Measurements from ENCODE around the gene WNT6.

DNA sequence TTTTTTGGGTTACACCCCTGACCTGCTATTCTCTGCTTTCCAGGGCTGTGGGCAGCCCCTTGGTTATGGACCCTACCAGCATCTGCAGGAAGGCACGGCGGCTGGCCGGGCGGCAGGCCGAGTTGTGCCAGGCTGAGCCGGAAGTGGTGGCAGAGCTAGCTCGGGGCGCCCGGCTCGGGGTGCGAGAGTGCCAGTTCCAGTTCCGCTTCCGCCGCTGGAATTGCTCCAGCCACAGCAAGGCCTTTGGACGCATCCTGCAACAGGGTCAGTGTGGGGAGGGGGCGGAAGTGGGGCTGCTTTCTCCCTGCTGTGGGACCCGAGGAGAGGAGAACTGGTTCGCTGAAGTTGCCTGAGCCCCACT lies 11.4 kb downstream of the WNT6 start:
- TF ChIP-seq, protein P1, sequence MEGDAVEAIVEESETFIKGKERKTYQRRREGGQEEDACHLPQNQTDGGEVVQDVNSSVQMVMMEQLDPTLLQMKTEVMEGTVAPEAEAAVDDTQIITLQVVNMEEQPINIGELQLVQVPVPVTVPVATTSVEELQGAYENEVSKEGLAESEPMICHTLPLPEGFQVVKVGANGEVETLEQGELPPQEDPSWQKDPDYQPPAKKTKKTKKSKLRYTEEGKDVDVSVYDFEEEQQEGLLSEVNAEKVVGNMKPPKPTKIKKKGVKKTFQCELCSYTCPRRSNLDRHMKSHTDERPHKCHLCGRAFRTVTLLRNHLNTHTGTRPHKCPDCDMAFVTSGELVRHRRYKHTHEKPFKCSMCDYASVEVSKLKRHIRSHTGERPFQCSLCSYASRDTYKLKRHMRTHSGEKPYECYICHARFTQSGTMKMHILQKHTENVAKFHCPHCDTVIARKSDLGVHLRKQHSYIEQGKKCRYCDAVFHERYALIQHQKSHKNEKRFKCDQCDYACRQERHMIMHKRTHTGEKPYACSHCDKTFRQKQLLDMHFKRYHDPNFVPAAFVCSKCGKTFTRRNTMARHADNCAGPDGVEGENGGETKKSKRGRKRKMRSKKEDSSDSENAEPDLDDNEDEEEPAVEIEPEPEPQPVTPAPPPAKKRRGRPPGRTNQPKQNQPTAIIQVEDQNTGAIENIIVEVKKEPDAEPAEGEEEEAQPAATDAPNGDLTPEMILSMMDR (IDR thresholded peaks at IDR 0.05): no peak
- no peak for TF ChIP-seq POLR2AphosphoS5 (IDR thresholded peaks at IDR 0.05)
